GM18861 (cell line): ENCODE data around the gene ZNF679.
A peak's percentile ranks its signal among the peaks of the same experiment; 100 is the strongest.
"Not testable (repeated sequence)": the region's sequence is repeated elsewhere in the genome, so short reads cannot be mapped to it uniquely, and the experiment has no call there.

Experiments used
- ATAC-seq: cut with Tn5 transposase; IDR thresholded peaks from one replicate; pipeline ENCODE4 v1.9.1; 2021; ENCODE audit not compliant: unreplicated experiment

ZNF679 gene

DNA sequence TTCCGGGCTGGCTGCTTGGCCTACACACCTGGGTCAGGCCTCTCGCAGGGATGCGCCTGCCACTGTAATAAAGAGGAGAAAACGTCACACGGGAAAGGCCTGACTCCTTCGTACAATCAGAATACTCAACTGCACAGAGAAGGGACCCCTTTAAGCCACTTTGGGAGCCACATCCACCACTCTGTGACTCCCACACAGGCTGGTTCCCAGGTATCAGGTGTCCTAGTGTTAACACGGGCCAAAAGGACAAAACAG, 79.7 kb downstream of the ZNF679 start:
- ATAC-seq, result no peak

- no peak for ATAC-seq
These were observed 82.2 kb downstream of the ZNF679 start for GRCh38 chr7:64310426-64310825.

DNA sequence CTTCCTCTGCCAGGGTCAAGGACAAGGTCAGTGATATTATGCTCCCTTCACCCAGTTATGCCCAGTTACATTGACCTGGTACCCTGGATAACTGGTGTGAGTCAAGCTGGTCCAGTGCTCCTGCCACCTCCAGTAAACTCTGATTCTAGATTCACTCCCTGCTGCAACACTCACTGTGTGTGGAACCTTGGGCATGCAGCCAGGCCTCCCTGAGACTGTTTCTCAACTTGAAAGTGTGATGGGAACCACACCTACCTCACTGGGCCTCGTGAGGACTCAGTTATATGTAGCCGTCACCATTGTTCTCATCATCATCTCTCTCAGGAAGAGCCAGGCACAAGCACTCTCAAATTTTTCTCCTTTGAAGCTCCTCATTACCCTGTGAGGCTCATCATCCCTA, 84.6 kb downstream of the ZNF679 start:
- no peak for ATAC-seq

DNA sequence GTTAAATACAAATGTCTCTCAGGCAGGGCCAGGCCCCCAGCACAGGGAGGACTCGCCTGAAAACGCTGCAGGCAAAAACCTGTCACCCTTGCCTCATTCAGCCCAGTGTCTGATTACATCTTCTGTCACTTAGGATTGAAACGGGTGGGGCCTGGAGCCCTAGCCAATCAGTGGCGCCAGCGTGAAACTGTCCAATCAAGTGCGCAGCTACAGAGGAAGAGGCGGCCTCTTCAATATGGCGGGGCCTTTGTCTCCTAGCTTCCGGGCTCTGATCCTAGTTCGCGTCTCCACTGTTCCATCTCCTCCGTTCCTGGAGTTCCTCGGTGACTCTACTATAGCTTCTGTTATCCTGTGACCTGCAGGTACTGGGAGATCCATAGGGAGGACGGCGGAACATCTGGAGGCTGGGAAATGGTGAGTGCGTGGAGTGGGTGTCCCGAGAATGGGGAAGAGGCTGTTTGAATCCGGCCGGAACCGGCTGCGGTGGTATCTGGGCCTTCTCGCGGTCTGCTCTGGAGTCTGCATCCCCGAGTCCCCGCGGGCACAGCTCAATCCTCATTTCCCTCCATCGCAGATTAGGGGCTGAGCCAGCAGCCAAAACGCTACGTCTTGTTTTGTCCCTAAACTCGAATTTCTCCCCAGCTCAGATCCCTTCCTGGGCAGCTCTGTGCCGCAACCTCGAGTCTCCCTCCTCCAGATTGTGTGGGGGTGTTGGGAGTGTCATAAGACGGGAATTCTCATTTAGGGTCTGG, 85.6 kb downstream of the ZNF679 start, which contains the start of gene ZNF736:
ZNF736 (plus strand) TSS at position 222 of the 752 bp plus-strand sequence; CDS start at position 412, 190 bp downstream.
- ATAC-seq, result peak; percentile 100

DNA sequence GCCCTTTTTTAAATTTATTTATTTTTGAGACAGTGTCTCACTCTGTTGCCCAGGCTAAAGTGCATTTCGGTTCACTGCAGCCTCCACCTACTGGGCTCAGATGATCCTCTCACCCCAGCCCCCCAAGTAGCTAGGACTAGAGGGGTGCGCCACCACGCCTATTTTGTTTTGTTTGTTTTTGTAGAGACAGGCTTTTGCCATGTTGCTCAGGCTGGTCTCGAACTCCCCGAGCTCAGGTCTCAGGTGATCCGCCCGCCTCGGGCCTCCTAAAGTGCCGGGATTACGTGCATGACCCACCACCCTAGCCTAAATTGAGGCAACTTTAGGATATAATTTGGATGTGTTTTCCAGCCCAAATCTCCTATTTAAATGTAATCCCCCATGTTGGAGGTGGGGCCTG, 86.3 kb downstream of the ZNF679 start:
- no peak for ATAC-seq

DNA sequence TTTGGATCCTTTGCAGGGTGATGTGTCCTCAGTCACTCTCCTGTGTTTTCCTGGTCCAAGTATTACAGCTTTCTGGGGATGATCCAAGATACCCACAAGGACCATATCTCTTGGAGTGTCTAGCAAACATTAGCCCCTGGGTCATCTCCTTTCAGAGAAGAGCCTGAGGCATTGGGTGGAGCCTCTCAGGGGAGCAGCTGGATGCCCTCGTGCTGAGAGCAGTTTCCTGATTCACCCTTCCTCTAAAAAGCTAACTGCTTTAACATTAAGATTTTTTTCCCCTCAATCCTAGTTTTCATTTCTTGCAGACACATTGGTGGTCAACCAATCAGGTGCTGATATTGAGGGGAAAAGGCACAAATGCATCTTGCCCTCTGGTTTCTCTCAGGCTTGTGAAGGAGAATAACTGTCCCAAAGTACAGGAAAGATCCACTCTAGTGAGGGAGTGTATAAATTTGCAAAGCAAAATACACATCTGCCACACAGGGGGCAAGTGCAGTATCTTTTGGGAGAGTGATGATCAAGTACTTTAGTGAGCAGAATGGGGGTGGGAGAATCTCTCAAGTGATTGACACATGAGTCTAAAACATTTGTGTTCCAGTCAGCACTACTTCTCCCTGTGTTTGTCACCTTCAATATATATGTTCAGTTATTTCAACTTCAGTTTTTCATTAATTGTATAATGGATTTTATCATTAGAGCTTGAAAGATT, 87.9 kb downstream of the ZNF679 start:
- ATAC-seq, result not testable (repeated sequence)
